IPS-NIHi7 (cell line): ENCODE measurements around the gene IL1RAP.

Source experiments
- DNase-seq: peaks from one replicate; pipeline ENCODE4 v3.0.0; 2012; ENCODE audit warnings: mixed read lengths; ENCODE audit errors: extremely low spot score

The IL1RAP gene

DNA sequence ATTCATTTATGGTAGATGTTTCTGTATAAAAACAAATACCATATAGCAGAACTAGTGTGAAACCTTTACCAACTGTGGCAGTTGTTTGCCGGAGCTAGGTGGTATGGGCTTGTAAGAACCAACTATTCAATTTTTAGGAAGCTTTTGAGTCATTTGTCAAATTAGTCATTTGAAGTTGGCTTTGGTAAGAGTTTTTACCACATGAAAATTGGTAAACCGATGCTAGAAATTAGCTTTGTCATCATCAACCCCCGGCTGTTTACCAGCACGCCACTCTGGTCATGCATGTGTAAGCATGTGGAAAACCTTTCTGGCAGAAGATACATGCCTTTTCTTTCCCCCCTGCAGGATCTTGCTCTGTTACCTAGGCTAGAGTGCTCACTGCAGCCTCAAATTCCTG, 63.3 kb downstream of the IL1RAP start:
- DNase-seq = no peak

DNA sequence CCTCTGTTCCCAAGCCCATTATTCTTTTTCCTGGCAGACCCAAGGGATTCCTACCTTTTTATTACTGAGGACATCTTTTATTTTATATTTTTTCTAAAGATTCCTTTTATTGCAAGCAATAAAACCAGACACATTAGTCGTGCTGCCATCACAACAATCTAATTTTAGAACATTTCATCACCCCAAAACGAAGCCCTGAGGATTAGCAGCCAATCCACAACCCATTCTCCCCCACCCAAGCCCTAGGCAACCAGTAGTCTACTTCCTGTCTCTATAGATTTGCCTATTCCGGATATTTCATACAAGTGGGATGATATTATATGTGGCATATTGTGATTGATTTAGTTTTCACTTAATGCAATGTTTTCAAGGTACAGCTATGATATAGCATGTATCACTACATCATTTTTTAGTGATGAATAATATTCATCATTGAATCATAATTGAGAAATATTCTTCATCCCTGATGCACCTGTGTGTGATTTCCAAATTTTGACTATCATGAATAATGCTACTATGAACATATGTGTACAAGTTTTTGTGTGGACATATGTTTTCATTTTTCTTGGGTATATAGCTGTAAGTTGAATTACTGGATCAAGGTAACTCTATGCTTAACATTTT, 65.7 kb downstream of the IL1RAP start:
- DNase-seq = no peak

DNA sequence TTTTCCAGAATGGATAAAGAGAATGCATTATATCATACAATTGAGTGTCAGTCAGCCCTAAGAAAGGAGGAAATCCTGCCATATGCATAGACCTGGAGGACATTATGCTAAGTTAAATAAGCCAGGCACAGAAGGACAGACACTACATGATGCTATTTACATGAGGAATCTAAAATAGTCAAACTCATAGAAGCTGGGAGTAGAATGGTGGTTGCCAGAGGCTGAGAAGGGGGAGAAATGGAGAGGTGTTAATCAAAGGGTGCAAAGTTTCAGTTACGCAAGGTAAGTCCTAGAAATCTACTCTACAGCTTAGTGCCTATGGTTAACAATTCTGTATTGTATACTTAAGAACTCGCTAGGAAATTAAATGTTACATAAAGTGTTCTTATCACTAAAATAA, 66.5 kb downstream of the IL1RAP start:
- DNase-seq = no peak

DNA sequence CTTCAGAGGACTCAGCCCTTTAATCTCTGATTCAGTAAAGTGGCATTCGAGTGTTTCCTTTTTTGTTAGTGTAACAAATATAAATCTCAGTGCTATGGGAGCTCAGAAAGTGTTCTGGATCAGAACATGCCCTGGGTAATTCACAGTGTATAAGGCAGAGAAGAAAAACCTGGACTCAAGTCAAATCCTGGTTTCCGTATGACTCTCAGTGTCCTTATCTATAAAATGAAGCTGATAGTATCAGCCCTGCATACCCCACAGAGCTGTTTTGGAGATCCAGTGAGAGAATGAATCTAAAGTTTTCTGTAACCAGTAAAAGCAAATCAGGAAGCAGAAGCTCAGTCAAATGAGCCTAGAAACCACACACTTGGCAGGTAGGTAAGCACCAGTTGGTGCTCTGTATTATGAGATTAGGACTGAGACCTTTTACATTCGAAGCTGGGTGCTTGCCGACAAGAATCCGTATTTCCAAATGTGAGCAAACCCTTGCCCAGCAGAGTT, 67.2 kb downstream of the IL1RAP start:
- no peak for DNase-seq

DNA sequence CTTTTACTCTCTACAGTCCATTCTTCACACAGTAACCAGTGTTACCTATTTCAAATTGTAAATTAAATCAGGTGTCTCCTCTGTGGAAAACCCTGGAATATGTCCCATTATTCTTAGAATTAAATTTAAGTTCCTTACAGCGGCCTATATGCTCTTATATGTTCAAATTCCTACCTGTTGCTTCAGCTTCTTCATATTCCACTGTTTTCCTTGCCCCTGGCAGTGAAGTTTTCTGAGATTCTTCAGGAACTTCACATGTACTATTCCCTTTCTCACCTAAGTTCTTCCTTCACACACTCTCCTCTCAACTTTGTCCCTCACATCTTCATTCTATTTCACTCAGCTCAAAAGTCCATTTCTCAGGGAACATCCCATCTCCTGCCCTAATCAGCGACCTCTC, 68.8 kb downstream of the IL1RAP start:
- DNase-seq = no peak

DNA sequence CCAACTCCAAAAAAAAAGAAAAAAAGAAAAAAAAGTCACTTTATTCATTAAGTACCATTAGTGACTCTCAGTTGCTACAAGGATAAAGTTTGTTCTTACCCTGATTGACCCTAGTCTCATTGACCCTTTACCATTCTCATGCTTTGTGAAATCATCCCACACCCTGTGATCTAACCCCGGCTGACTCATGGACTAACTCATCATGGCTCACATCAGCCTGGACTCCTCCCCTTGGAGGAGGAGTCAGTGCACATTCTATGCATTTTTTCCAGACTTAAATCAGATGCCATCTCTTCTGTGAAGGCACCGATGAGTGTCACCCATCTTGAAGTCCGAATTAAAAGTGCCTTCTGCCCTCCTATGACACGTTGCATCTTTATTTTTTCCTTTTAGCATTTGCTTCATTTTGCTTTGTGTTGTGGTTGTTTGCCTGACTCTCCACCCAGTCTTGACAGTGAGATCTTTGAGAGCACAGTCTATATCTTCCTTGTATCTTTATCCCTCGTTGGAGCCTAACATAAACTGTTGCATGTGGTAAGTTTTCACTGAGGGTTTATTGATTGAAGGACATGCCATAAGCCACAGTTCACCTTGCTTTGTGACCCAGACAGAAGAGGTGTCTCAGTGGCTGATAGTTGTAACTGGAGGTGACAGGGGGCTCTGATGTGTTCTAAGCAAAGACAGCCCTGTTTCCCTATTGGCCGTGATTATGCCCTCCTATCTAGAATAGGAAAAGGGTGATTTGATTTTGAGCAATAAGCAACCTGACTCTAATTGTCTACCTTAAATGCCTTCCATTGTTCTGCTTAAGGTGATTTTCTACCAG, 72.1 kb downstream of the IL1RAP start:
- DNase-seq = peak; percentile 65

DNA sequence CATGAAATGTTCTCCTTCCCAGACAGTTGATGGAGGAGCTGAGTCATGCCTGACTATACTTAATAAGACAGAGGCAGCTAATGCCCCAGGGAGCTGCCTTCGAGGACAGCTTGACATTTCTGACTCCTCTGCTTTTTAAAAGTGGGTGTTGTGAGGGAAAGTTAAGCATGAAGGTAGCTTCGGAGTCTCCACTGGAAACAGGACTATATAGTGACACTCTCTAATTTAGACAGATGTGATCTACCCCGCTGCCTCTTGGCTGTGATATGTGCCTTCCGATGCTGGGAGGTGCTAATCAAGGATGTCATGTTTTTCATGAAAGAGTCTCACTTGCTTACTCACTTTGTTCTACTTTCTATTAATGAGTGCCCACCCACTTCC, 72.7 kb downstream of the IL1RAP start:
- DNase-seq = peak; percentile 26

DNA sequence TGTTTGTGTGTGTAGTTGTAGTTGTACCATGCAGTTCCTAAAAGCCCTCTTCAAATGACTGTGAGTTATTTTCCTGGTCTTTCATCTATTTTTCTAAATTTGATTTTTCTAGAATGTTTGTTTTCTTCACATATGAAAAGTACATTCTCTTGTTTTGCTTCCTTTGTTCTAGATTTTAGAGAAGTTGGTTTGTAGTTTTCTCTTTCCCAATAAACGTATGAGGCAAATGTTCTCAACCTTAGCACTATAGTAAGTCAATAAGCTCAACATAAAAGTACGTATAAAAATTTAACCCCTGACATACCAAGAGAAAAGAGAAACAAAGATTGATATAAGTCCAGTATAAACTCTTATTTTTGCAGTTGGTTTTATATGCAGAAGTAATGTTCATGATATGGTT, 74.7 kb downstream of the IL1RAP start:
- no peak for DNase-seq

DNA sequence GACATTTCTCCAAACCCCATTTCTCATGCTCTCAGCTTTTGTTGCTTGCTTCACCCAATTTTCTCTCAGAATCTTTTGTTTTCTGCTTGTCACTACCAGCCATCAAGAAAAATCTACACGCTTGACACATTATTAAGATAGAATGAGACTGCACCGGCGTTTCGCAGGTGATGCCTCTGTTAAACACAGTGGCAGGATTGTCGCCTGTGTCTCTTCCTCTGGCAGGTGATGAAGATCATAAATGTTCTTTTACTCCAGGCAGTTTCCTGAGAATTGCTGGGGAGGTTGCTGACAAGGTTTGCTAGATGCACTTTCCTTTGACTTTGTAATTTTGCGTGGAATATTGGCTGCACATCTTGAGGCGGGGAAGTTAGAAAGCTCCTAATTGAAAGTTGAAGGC, 75.4 kb downstream of the IL1RAP start:
- no peak for DNase-seq

DNA sequence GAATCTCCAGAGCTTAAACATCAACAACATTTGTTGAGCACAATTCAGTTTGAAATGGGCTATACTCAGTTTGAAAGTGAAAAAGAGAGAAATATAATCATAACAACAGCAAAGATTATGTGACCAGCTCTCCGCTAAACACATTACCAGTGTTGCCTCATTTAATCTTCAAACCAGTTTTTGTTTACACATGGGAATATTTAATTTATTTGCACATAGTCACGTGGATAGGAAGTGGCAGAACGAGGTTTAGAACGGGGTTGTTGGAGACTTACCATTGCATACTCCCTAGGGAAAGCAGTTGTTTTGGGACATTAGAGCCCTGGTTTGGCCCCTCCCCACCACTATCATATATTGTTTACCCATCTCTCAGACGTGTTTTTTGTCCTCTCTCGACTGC, 77.2 kb downstream of the IL1RAP start:
- no peak for DNase-seq

DNA sequence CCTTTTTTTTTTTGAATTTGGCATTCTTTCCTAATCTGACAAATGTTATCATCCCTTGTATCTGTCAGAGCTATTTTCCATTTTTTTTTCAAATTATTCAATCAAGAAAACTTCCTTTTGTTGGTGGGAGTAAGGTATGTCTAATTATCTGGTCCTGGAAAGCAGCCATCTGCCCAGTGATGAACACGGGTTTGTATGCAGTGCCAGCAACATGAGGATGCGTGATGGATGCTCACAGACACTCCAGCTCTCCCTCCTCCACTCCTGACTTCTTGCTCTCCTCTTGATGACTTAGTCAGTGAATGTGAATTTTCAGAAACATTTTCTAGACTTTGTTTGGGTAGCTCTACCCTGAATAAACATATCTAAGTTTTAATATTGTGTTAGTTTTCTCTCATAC, 79.2 kb downstream of the IL1RAP start:
- DNase-seq = no peak

DNA sequence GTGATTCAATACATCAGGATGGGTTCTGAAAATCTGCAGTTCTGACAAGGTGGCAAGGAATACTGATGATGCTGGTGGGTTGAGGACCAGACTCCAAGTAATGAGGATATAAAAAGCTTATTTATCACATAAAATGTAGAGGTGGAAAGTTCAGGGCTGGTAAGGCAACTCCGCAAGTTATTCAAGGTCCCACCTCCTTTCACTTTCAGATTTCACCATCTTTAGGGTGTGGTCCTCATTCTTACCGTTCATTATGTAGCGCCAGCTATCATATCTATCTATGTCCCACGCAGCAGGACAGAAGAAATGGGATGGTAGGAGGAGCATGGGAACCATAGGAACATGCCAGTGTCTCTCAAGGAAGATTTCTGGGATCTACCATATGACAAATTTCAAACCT, 80.3 kb downstream of the IL1RAP start:
- DNase-seq = no peak

DNA sequence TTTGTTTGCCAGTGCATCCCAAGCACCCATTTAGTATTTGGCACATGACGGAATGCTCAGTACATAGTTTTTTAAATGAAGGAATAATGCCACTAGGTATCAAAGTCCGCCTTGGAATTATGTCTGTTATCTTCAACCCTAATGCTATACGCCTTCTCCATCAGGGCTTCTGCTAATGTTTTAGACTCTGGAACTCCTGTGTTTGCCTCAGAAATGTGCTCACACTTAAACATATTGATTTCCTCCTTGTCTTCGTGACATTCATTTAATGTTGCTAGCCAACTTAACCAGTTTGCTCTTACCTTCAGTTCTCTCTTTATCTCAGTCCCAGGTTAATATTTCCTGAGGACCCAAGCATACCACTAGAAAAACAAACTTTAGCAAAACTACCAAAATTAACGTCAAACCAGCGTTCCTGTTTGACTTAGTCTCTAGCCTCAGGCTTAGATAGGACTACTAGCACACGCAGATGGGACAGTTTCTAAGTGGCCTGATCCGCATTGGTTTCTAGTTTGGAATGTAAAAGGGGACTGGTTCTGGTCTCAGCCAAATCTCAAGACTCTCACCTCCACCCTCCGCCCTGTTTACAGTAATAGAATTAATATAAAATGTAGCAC, 81.4 kb downstream of the IL1RAP start:
- DNase-seq = no peak

DNA sequence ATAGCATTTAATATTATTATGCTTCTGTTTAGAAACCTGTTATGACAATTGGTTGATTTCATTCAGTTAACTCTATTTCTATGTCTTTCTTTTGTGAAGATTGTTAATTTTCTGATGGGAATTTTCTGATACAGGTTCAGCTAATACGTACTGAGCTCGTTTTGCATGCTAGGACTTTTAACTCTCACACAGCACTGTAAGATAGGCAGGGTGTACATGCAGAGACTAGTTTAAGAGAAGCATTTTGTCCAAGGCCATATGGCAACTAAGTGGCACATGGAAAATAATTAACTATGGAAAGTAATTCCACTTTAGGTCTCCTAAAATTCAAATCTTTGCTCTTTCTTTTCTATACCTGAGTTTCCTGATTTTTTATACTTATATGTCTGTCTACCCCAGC, 81.9 kb downstream of the IL1RAP start:
- no peak for DNase-seq

DNA sequence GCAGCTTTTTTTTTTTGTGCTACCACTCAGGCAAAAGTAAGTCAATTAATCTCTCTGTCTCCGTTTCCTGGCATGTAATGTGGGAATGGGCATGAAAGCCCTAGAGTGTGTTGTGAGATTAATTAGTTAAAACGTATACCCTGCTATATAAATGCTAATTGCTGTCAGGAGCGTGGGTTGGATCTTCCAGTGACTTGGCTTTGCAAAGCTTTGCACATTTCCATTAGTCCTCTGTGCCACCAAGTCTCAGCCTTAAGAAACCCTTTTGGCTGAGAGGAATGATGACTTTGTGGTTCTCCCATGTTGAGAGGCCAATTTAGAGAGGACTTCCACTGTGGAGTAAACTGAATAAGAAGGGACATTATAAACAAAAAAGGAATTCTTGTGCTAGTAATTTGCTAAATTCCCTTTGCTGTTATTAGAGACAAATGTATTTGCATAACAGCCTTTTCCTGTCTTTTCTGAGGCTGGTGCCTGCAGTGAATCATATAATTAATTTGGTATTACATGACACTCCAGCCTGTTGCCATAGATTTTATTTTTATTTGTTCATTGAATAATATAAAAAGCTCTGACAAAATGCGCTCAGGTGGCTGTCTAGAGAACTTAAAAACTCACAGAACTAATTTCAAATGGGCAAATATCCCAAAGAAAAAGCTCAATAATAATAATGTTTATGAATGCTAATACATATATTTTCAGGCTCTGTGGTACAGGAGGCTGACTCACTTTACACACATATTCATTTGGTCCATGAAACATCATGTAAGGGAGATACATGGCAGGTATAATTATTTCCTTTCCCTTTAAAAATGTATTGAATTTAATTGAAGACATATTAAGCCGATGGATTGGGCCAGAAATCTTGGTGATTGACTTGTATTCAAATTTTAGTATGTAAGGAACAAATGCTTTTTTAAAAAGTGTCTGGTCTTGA, 82.7 kb downstream of the IL1RAP start:
- DNase-seq = no peak

DNA sequence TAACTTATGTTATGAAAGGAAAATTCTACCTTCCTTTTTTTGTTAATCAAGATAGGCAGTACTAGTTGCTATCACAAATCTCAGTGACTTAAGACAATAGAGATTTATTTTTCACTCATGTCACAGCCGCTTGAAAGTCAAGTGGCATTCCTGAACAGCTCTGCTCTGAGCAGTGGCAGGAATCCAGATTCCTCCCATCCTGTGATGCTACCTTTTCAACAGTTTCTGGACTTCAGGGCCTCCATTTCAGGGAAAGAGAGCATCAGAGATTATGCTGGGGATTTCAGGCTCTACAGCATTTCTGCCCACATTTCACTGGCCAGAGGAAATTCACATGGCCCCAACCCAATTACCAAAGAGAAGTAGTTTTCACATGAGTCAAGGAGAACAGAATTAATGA, 83.4 kb downstream of the IL1RAP start:
- DNase-seq = no peak

DNA sequence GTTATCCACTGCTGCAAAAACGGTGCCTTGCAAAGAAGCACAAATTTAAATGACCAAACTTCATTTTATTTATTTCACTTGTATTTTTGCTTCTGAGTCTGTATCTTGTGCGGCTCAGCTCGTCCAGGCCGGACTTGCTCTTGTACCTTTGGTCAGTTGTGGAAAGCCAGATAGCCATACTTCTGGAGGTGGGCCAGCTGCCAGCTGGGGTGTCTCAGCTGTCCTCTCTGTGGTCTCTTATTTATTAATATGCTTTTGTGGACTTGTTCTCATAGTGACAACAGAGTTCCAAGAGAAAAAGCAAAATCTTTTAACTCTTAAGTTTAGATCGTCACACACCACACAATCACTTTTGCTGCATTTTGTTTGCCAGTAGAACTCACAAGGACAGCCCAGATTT, 87.7 kb downstream of the IL1RAP start:
- DNase-seq = no peak

DNA sequence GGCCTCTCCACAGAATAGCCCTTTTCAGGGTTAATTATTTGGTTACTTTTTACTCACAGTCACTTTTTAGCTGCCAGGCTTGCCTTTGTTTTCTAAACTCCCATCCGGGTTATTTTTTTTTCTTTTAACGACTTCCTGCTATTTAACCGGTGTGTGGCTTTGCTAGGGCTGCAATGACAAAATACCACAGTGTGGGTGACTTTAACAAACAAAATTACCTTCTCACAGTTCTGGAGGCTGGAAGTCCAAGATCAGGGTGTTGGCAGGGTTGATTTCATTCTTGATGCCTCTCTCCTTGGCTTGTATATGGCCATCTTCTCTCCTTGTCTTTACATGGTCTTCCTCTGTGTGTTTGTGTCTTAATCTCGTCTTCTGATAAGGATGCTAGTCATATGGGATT, 91.5 kb downstream of the IL1RAP start:
- no peak for DNase-seq

DNA sequence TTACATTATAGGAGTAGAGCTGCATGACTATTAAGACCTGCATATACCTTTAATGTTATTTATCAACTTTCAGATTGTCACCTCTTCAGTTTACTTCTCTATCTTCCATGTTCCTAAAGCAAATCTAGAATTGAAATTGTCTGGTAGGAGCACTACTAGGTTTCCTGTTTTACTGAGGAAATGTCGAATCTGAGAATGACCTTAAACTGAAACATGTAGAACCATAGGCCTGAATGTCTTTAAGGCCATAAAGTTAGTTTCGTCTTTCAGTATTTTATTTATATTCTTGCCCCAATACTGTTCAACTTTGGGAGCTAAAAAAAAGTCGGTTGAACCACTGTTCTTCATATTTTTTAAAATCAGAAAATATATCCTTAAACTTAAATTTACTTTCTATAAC, 92.7 kb downstream of the IL1RAP start:
- no peak for DNase-seq

DNA sequence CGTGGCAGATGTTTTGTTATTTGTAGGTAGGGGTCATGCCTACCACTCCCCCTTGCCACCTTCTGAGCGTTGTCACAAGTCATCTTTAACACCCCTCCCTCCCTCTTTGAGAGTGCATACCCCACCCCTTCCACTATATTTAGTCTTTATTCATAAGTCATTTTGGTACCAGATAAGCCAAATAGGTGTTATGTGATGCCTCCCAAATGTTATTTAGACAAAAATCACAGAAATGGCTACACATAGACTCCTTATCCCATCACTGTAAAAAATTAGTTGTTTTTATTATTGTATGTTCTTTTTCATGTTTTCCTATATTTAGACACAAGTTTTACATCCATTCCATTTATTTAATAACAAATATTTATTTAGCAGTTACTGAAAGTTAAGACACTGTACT, 93.1 kb downstream of the IL1RAP start:
- DNase-seq = no peak

DNA sequence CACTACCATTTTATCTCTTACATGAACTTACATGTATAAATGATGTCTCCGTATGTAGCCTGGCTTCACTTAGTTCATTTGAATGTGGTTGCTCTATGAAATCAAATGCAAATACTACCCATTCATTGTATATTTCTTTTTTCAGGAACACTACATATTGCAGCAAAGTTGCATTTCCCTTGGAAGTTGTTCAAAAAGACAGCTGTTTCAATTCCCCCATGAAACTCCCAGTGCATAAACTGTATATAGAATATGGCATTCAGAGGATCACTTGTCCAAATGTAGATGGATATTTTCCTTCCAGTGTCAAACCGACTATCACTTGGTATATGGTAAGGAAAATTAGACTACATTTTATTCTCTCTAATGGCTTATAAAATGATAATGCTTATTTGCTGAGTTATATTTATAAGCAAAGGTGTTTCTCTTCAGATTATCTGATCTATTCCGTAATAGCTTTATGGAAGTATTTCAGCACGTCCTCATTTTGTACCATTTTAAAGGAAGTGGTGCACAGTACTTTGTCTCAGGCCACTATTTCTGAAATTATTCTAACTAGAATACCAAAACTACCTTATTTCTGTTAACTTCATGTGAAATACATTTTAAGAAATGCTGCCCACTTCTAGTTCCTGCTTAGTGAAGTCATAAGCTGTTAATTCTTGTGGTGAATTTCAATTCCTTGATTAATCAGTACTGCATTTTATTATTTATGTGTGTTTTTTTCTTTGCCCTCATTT, 95.1 kb downstream of the IL1RAP start:
- DNase-seq = no peak
